ENCODE results near the gene DEPP1. TPM values are rescaled to one million over a fixed set of nuclear protein-coding genes. Genes with fewer than 3 reads are reported as not detected.
A peak's percentile ranks its signal among the peaks of the same experiment; 100 is the strongest.

DEPP1 gene
- total RNA-seq, 4 donors from 2014 or later, result 48.3 to 428 (median 103) TPM

DNA sequence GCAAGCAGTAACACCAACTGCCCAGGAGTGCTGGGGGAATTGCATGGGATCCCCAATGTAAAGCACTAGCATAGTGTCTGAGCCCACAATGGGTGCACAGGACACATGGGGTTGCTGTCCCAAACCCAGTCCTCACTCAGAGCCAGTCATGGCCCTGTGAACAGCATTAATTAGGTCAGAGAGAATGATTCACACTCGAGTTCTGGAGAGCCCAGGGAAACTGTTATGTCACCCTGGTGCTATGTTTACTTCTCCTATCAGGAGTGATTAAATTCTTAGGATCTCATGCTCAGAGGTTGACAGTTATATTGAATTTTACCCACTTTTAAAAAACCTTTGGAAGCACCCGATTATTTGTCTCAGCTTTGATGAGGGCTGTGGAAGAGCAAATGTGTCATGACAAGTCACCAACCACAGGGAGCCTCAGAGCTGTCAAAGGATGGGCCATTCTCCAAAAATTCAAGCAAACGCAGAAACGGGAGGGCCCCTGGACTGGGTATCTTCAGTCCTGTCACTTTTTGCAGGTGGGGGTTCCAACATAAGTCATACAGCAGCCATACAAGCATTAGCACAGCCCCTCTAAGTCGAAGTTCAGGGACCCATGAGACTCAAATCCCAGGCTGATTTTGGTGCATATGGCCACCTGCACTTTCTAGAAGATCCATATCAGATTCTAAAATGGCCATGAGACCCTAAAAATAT, 20.3 kb downstream of the DEPP1 start:
- TF ChIP-seq, protein P1, sequence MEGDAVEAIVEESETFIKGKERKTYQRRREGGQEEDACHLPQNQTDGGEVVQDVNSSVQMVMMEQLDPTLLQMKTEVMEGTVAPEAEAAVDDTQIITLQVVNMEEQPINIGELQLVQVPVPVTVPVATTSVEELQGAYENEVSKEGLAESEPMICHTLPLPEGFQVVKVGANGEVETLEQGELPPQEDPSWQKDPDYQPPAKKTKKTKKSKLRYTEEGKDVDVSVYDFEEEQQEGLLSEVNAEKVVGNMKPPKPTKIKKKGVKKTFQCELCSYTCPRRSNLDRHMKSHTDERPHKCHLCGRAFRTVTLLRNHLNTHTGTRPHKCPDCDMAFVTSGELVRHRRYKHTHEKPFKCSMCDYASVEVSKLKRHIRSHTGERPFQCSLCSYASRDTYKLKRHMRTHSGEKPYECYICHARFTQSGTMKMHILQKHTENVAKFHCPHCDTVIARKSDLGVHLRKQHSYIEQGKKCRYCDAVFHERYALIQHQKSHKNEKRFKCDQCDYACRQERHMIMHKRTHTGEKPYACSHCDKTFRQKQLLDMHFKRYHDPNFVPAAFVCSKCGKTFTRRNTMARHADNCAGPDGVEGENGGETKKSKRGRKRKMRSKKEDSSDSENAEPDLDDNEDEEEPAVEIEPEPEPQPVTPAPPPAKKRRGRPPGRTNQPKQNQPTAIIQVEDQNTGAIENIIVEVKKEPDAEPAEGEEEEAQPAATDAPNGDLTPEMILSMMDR (IDR thresholded peaks at IDR 0.05), result no peak
- no peak for TF ChIP-seq POLR2A (IDR thresholded peaks at IDR 0.05)
- peak; percentile 15 for TF ChIP-seq POLR2AphosphoS5 (IDR thresholded peaks at IDR 0.05)
- H3K9me3 ChIP-seq, result no peaks in the 10 kb centered on the region
- H3K27ac ChIP-seq, result peak overlapping the region; percentile 58 to 94 (median 92)
- peak; percentile 23 for ATAC-seq
- peaks cover 0 to 75% (median 23%) of the 10 kb centered on the region in 3 donors for H3K4me1 ChIP-seq
- no peaks in the 10 kb centered on the region for H3K27me3 ChIP-seq
- H3K4me3 ChIP-seq, result peak overlapping the region; percentile 61 to 82
- peaks cover 0 to 14% of the 10 kb centered on the region in 2 donors for H3K36me3 ChIP-seq
- WGBS, 2 donors (ENCODE audit: low coverage in 1 of 2), result 7 to 24% methylated on average over 3 to 5 of the region's 5 CpGs

- Histone ChIP-seq H3K36me3 (peaks cover 0 to 19% of the 10 kb centered on the region in 2 donors), H3K4me1 (peaks cover 0 to 62% (median 23%) of the 10 kb centered on the region in 3 donors), H3K4me3 (no peak overlapping the region), H3K9me3 (no peaks in the 10 kb centered on the region), H3K27ac (peak overlapping the region in 3 of 4 donors; percentile 89 to 94 (median 94)), H3K27me3 (no peaks in the 10 kb centered on the region)
- WGBS, 2 donors (ENCODE audit: low coverage in 1 of 2), result 96 to 100% methylated on average over 3 to 4 of the region's 4 CpGs
- TF ChIP-seq POLR2AphosphoS5 (IDR thresholded peaks at IDR 0.05) (no peak), POLR2A (IDR thresholded peaks at IDR 0.05) (no peak), EP300 (IDR thresholded peaks at IDR 0.05) (no peak)
- TF ChIP-seq, protein P1 (IDR thresholded peaks at IDR 0.05), result no peak
- ATAC-seq, result no peak
Measured at GRCh38 chr10:44956717-44957706, 21.6 kb downstream of the DEPP1 start.

DNA sequence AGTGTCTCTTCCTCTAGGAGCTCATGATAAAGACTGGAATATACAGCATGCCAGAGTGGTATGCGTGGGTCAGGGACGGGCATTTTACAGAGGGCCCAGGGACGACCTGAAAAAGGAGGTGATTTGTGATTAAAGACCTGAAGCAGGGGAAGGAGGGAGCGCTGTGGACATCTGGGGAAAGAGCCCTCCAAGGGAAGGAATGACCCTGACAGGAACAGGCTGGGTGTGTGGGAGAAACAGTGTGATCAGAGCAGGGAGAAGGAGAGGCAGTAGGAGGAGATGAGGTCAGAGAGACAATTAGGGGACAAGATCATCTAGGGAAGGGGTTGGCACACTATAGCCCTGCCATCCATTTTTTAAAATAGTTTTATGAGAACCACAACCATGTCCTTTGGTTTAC, 22.4 kb downstream of the DEPP1 start:
- Histone ChIP-seq H3K27ac (peak overlapping the region in 3 of 4 donors; percentile 31 to 55 (median 49)), H3K27me3 (no peaks in the 10 kb centered on the region), H3K9me3 (no peaks in the 10 kb centered on the region), H3K4me1 (peaks cover 0 to 54% (median 20%) of the 10 kb centered on the region in 3 donors), H3K4me3 (no peak overlapping the region), H3K36me3 (peaks cover 0 to 19% of the 10 kb centered on the region in 2 donors)
- 89 to 96% methylated on average over 3 to 4 of the region's 4 CpGs for WGBS, 2 donors (ENCODE audit: low coverage in 1 of 2)
- ATAC-seq, result no peak
- TF ChIP-seq, protein P1 (IDR thresholded peaks at IDR 0.05), result no peak
- no peak for TF ChIP-seq EP300 (IDR thresholded peaks at IDR 0.05)
- no peak for TF ChIP-seq POLR2AphosphoS5 (IDR thresholded peaks at IDR 0.05)
- no peak for TF ChIP-seq POLR2A (IDR thresholded peaks at IDR 0.05)

DNA sequence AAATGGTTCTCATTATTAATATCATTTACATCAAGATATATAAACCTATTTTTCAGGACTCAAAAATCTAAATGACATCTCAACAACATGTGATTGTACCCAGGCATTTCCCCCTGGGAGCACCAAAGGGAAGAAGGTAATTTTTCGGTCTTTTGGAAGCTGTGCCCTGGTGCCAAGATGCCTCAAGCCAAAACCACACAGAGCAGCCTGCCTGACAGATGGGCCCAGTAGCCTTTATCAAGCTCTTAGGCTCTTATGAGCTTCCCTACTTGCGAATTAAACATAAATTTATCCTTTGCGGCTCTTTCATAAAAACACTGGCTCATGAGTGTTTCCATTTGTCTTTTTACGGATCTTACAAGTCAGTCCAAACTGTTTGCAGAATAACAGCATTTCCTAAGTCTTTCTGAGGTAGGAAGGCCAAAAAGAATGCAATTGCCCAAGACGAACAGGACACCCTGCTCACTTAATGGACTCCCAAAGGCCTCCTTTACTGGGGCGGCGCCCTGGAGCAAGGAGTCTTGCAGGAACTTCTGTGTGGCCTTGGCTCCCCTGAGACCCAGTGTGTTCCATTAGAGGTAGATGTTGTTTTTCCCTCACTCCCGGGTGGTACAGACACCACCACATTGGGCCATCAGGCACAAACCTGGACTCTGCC, 23.1 kb downstream of the DEPP1 start:
- TF ChIP-seq POLR2A (IDR thresholded peaks at IDR 0.05), result no peak
- TF ChIP-seq POLR2AphosphoS5 (IDR thresholded peaks at IDR 0.05), result peak; percentile 27
- no peak for TF ChIP-seq EP300 (IDR thresholded peaks at IDR 0.05)
- Histone ChIP-seq H3K27ac (peak overlapping the region in 3 of 4 donors; percentile 49 to 59 (median 55)), H3K36me3 (peaks cover 0 to 19% of the 10 kb centered on the region in 2 donors), H3K4me1 (peaks cover 0 to 47% (median 19%) of the 10 kb centered on the region in 3 donors), H3K9me3 (no peaks in the 10 kb centered on the region), H3K4me3 (no peak overlapping the region), H3K27me3 (no peaks in the 10 kb centered on the region)
- 62 to 63% methylated on average over 4 to 5 of the region's 8 CpGs for WGBS, 2 donors (ENCODE audit: low coverage in 1 of 2)
- ATAC-seq, result peak; percentile 56

DNA sequence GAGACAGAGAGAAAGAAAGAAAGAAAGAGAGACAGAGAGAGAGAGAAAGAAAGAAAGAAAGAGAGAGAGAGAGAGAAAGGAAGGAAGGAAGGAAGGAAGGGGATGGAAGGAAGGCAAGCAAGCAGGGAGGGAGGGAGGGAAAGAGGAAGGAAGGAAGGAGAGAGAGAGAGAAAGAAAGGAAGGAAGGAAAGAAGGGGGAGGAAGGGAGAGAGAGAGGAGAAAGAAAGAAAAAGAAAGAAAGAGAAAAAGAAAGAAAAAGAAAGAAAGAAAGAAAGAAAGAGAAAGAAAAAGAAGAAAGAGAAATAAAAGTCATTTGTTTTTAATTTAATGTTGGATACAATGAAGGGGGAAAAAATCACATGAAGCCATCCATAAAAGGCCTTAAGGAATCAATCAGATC, 23.6 kb downstream of the DEPP1 start:
- H3K4me1 ChIP-seq, result peaks cover 0 to 47% (median 13%) of the 10 kb centered on the region in 3 donors
- no peak overlapping the region for H3K4me3 ChIP-seq
- H3K27ac ChIP-seq, result peak overlapping the region in 2 of 4 donors; percentile 1 to 59
- peaks cover 0 to 19% of the 10 kb centered on the region in 2 donors for H3K36me3 ChIP-seq
- no peaks in the 10 kb centered on the region for H3K27me3 ChIP-seq
- no peak for ATAC-seq
- TF ChIP-seq POLR2AphosphoS5 (IDR thresholded peaks at IDR 0.05) (no peak), POLR2A (IDR thresholded peaks at IDR 0.05) (no peak), EP300 (IDR thresholded peaks at IDR 0.05) (no peak)
- TF ChIP-seq, protein P1 (IDR thresholded peaks at IDR 0.05), result no peak
- no peaks in the 10 kb centered on the region for H3K9me3 ChIP-seq
